Common myeloid progenitor, CD34-positive (primary cell): ENCODE measurements around the gene NEIL1.
"Not testable (repeated sequence)": the region's sequence is repeated elsewhere in the genome, so short reads cannot be mapped to it uniquely, and the experiment has no call there.

Source experiments
- CTCF ChIA-PET: fragments of 350-600 bp; sonication (Branson Sonifier 250); formaldehyde crosslinking; loops from one replicate; lab custom pipeline; 2021; ENCODE audit warnings: antibody characterized with exemption; lab: Charles Lee
- POLR2A ChIA-PET: fragments of 350-600 bp; sonication (Branson Sonifier 250); formaldehyde crosslinking; loops from one replicate; lab custom pipeline; 2021; ENCODE audit warnings: antibody characterized with exemption; lab: Charles Lee
- DNase-seq, 3 donors: peaks; one replicate each; pipeline versions ENCODE4 v3.0.0 to v3.0.0-alpha.2; 2013
- H3K27ac ChIP-seq, 2 experiments: 1 replicate in 1 of 2; 2 replicates in 1 of 2; pipeline ENCODE4 v1.7.0; 2013; ENCODE audit warnings: inconsistent platforms in 2 of 2, low read length in 2 of 2, mild to moderate bottlenecking in 2 of 2, low read depth in 1 of 2, moderate library complexity in 1 of 2; ENCODE audit not compliant: severe bottlenecking in 2 of 2, insufficient read depth in 1 of 2, poor library complexity in 1 of 2
- H3K27me3 ChIP-seq, 5 experiments: replicated peaks in 2 of 5; 1 replicate in 3 of 5; 2 replicates in 2 of 5; pipeline versions ENCODE4 v1.6.1 to v1.7.0; 2013; ENCODE audit warnings: low read length in 4 of 5, mild to moderate bottlenecking in 2 of 5, moderate library complexity in 2 of 5, inconsistent platforms in 1 of 5; ENCODE audit not compliant: insufficient read depth in 5 of 5, control insufficient read depth in 4 of 5
- H3K36me3 ChIP-seq, 4 experiments: 1 replicate in 2 of 4; 2 replicates in 2 of 4; pipeline versions ENCODE4 v1.6.1 to v1.7.0; 2013; ENCODE audit warnings: low read length in 3 of 4, control low read depth in 1 of 4, mild to moderate bottlenecking in 1 of 4; ENCODE audit not compliant: control insufficient read depth in 4 of 4, insufficient read depth in 4 of 4
- H3K4me1 ChIP-seq, 4 experiments: 1 replicate in 3 of 4; 2 replicates in 1 of 4; pipeline versions ENCODE4 v1.6.1 to v1.7.1; 2013; ENCODE audit warnings: low read length in 3 of 4, mild to moderate bottlenecking in 3 of 4, control low read depth in 1 of 4, inconsistent platforms in 1 of 4, moderate library complexity in 1 of 4; ENCODE audit not compliant: control insufficient read depth in 4 of 4, insufficient read depth in 4 of 4; ENCODE audit errors: control extremely low read depth in 1 of 4
- H3K4me3 ChIP-seq, 7 experiments: 1 replicate in 4 of 7; 2 replicates in 3 of 7; pipeline versions ENCODE4 v1.5.1 to v1.7.0; 2013; ENCODE audit warnings: mild to moderate bottlenecking in 7 of 7, low read length in 6 of 7, moderate library complexity in 6 of 7, inconsistent platforms in 2 of 7, low read depth in 2 of 7, control low read depth in 1 of 7; ENCODE audit not compliant: insufficient read depth in 4 of 7, control insufficient read depth in 1 of 7; ENCODE audit errors: extremely low read depth in 1 of 7
- H3K9me3 ChIP-seq, 5 experiments: 1 replicate in 4 of 5; 2 replicates in 1 of 5; pipeline versions ENCODE4 v1.6.1 to v1.7.1; 2013; ENCODE audit warnings: low read length in 4 of 5, mild to moderate bottlenecking in 2 of 5, inconsistent platforms in 1 of 5, low read depth in 1 of 5, moderate library complexity in 1 of 5; ENCODE audit not compliant: control insufficient read depth in 4 of 5, insufficient read depth in 2 of 5; ENCODE audit errors: control extremely low read depth in 1 of 5
- WGBS: methylation state at CpG from one replicate; pipeline ENCODE4 v1.1.5; 2013; ENCODE audit not compliant: insufficient coverage; 5-methylcytosine and 5-hydroxymethylcytosine counted together

The NEIL1 gene

GRCh38 chr15:75342221-75342620 lies 4.6 kb upstream of the NEIL1 start:
- no peak for DNase-seq
- no peak overlapping the region for H3K4me3 ChIP-seq
- peaks cover 7 to 16% (median 14%) of the 10 kb centered on the region in 4 experiments for H3K4me1 ChIP-seq
- peaks cover 0 to 7% (median 0%) of the 10 kb centered on the region in 5 experiments for H3K27me3 ChIP-seq
- H3K9me3 ChIP-seq, result no peaks in the 10 kb centered on the region
- no peak overlapping the region for H3K27ac ChIP-seq
- WGBS, result 100% methylated on average over 6 of the region's 6 CpGs
- ChIA-PET CTCF (no interaction called here), POLR2A (no interaction called here)
- peaks cover 0 to 22% (median 8%) of the 10 kb centered on the region in 4 experiments for H3K36me3 ChIP-seq

GRCh38 chr15:75343953-75344352 lies 2.9 kb upstream of the NEIL1 start:
- H3K9me3 ChIP-seq, H3K4me3 ChIP-seq, CTCF ChIA-PET, H3K27ac ChIP-seq: not testable (repeated sequence)
- Histone ChIP-seq H3K27me3 (peaks cover 0 to 24% (median 4%) of the 10 kb centered on the region in 5 experiments), H3K4me1 (peaks cover 7 to 33% (median 28%) of the 10 kb centered on the region in 4 experiments), H3K36me3 (peaks cover 0 to 22% (median 8%) of the 10 kb centered on the region in 4 experiments)
- POLR2A ChIA-PET, result interaction anchor here (0.5 kb wide), 1 partner anchor 337 kb away, joined by 3 read pairs; no protein-coding TSS in a partner anchor
- WGBS, result 81% methylated on average over 6 of the region's 8 CpGs
- peak in 2 of 3 donors; percentile 19 to 26 for DNase-seq

DNA sequence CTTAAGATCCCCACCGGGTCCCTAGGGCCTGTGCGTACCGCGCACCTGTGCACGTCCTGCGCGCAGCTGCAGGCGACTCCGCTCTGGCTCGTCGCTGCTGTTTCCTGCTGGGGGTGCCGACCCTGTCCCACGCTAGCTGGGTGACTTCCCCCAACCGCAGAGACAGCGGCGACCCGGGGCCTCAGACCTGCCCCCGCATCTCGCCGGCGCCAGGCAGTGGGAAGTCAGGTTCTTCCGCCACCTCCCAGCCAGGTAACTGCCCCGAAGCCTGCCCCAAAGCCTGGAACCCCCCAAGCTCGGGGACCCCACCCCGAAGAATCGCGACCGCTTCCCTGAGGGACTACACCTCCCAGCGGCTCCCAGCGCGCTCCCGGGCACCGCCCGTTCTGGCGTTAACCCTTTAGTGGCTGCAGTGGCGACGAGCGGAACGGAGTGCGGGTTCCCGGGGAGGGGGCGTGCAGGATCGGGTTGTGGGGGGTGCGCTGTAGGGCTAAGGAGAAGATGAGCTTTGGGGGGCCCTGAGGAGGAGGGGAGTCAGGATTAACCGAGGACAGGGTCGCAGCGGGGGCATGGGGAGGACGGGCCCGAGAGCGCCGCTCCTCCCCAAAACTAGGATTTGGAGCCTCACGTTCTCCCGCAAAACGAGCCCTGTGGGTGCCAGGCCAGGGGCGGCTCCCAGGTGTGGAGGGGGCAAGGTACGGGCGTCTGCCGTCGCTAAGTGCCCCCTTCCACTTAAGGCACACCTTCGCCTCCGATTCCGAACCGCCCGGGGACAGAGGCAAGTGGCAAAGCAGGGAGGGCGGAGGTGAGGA lies 589 bp downstream of the NEIL1 start:
- peak overlapping the region; percentile 52 to 84 (median 68) for H3K4me3 ChIP-seq
- CTCF ChIA-PET, result interaction anchor here (1.1 to 2.9 kb wide), 2 partner anchors 11 to 21 kb away, joined by 3 to 11 read pairs; partner anchors contain the start of gene MAN2C1
- peaks cover 0 to 4% (median under 1%) of the 10 kb centered on the region in 4 experiments for H3K36me3 ChIP-seq
- H3K27ac ChIP-seq, result no peak overlapping the region
- WGBS, result under 1% methylated on average over 53 of the region's 65 CpGs
- H3K27me3 ChIP-seq, result peaks cover 0 to 26% (median 4%) of the 10 kb centered on the region in 5 experiments
- peak; percentile 55 to 89 (median 86) for DNase-seq
- peaks cover 0 to 30% (median 19%) of the 10 kb centered on the region in 5 experiments for H3K9me3 ChIP-seq
- POLR2A ChIA-PET, result interaction anchor here (0.6 to 0.7 kb wide), 2 partner anchors 19 to 20 kb away, joined by 3 read pairs; no protein-coding TSS in a partner anchor
- peaks cover 7 to 44% (median 36%) of the 10 kb centered on the region in 4 experiments for H3K4me1 ChIP-seq

- DNase-seq, result no peak
- WGBS, result under 1% methylated on average over 35 of the region's 45 CpGs
- Histone ChIP-seq H3K9me3 (peaks cover 0 to 30% (median 19%) of the 10 kb centered on the region in 5 experiments), H3K36me3 (peaks cover 0 to 4% (median 1%) of the 10 kb centered on the region in 4 experiments), H3K4me1 (peaks cover 7 to 44% (median 36%) of the 10 kb centered on the region in 4 experiments), H3K27ac (no peak overlapping the region), H3K4me3 (peak overlapping the region; percentile 52 to 84 (median 68)), H3K27me3 (peaks cover 0 to 26% (median 4%) of the 10 kb centered on the region in 5 experiments)
- ChIA-PET POLR2A (no interaction called here), CTCF (interaction anchor here (1.1 to 2.9 kb wide), 2 partner anchors 11 to 20 kb away, joined by 3 to 11 read pairs; partner anchors contain the start of gene MAN2C1)
Observed at GRCh38 chr15:75348034-75348561, 1.3 kb downstream of the NEIL1 start.

DNA sequence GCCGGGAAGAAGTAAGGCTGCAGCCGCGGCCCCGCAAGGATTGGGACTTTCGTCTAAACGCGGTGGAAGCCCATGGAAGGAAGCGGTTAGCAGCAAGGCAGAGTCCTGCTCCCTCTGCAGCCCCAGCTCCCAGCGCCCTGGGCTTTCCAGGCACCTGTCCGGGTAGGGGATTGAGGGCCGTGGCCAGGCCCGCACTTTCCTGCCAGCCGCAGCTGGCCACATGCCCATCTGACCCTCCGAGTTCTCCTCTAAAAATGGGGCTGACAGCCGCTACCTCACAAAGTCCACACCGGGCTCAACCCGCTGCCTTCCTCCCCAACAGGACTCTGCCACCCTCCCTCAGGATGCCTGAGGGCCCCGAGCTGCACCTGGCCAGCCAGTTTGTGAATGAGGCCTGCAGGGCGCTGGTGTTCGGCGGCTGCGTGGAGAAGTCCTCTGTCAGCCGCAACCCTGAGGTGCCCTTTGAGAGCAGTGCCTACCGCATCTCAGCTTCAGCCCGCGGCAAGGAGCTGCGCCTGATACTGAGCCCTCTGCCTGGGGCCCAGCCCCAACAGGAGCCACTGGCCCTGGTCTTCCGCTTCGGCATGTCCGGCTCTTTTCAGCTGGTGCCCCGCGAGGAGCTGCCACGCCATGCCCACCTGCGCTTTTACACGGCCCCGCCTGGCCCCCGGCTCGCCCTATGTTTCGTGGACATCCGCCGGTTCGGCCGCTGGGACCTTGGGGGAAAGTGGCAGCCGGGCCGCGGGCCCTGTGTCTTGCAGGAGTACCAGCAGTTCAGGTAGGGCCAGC lies 1.9 kb downstream of the NEIL1 start:
- peak in 1 of 3 donors; percentile 15 for DNase-seq
- CTCF ChIA-PET, result interaction anchor here (2.9 kb wide), 1 partner anchor 19 kb away, joined by 11 read pairs; the partner anchor contains the start of gene MAN2C1
- Histone ChIP-seq H3K4me1 (peaks cover 7 to 38% (median 32%) of the 10 kb centered on the region in 4 experiments), H3K36me3 (peaks cover 0 to 4% (median 1%) of the 10 kb centered on the region in 4 experiments), H3K27me3 (peaks cover 0 to 26% (median 4%) of the 10 kb centered on the region in 5 experiments), H3K4me3 (peak overlapping the region in 6 of 7 experiments; percentile 62 to 84 (median 70)), H3K27ac (no peak overlapping the region), H3K9me3 (peaks cover 0 to 30% (median 19%) of the 10 kb centered on the region in 5 experiments)
- 52% methylated on average over 46 of the region's 46 CpGs for WGBS
- POLR2A ChIA-PET, result no interaction called here

- Histone ChIP-seq H3K4me1 (peaks cover 7 to 35% (median 29%) of the 10 kb centered on the region in 4 experiments), H3K4me3 (peak overlapping the region in 1 of 7 experiments; percentile 35), H3K27me3 (peaks cover 0 to 26% (median 4%) of the 10 kb centered on the region in 5 experiments), H3K9me3 (peaks cover 0 to 30% (median 19%) of the 10 kb centered on the region in 5 experiments)
- 92% methylated on average over 6 of the region's 8 CpGs for WGBS
- H3K36me3 ChIP-seq, DNase-seq, POLR2A ChIA-PET, H3K27ac ChIP-seq: not testable (repeated sequence)
- CTCF ChIA-PET, result interaction anchor here (2.9 kb wide), 1 partner anchor 19 kb away, joined by 11 read pairs; the partner anchor contains the start of gene MAN2C1
Observed at GRCh38 chr15:75349351-75349669, 2.5 kb downstream of the NEIL1 start.
